MM.1S (cell line): ENCODE data around the gene ARHGDIB.

ENCODE experiments used
- DNase-seq: peaks from one replicate; pipeline ENCODE4 v3.0.0-alpha.2; 2015
- H2AFZ ChIP-seq: fragments of 300-600 bp; sonication (generic); 2 replicates; pipeline ENCODE4 v1.6.0; 2016; ENCODE audit warnings: antibody characterized with exemption, low read length
- H3F3A ChIP-seq: fragments of 300-600 bp; sonication (generic); 2 replicates; pipeline ENCODE4 v1.6.1; 2016; ENCODE audit warnings: mild to moderate bottlenecking, antibody characterized with exemption, low read length, moderate library complexity, mixed read lengths; ENCODE audit not compliant: insufficient read depth
- H3K27ac ChIP-seq: fragments of 300-600 bp; sonication (generic); 2 replicates; pipeline ENCODE4 v1.5.1; 2016; ENCODE audit warnings: mild to moderate bottlenecking, low read length
- H3K27me3 ChIP-seq: fragments of 300-600 bp; sonication (generic); replicated peaks from 2 replicates; pipeline ENCODE4 v1.6.0; 2016; ENCODE audit warnings: low read length; ENCODE audit not compliant: insufficient read depth
- H3K36me3 ChIP-seq: fragments of 300-600 bp; sonication (generic); replicated peaks from 2 replicates; pipeline ENCODE4 v1.6.1; 2016; ENCODE audit warnings: mild to moderate bottlenecking, low read length, mixed read lengths; ENCODE audit not compliant: insufficient read depth
- H3K4me1 ChIP-seq: fragments of 300-600 bp; sonication (generic); 2 replicates; pipeline ENCODE4 v1.6.1; 2016; ENCODE audit warnings: low read length, mixed read lengths
- H3K4me2 ChIP-seq: fragments of 300-600 bp; sonication (generic); 2 replicates; pipeline ENCODE4 v1.6.0; 2016; ENCODE audit warnings: low read depth, low read length
- H3K4me3 ChIP-seq: fragments of 300-600 bp; sonication (generic); 2 replicates; pipeline ENCODE4 v1.5.1; 2016; ENCODE audit warnings: low read length, mixed read lengths
- H3K79me2 ChIP-seq: fragments of 300-600 bp; sonication (generic); 2 replicates; pipeline ENCODE4 v1.6.1; 2016; ENCODE audit warnings: mixed run types, low read length, mixed read lengths
- H3K9ac ChIP-seq: fragments of 300-600 bp; sonication (generic); 2 replicates; pipeline ENCODE4 v1.6.1; 2016; ENCODE audit warnings: low read length, mixed read lengths
- H3K9me2 ChIP-seq: fragments of 300-600 bp; sonication (generic); replicated peaks from 2 replicates; pipeline ENCODE4 v1.6.1; 2016; ENCODE audit warnings: mild to moderate bottlenecking, low read length, mixed read lengths; ENCODE audit not compliant: insufficient read depth
- H3K9me3 ChIP-seq: fragments of 300-600 bp; sonication (generic); replicated peaks from 2 replicates; pipeline ENCODE4 v1.6.1; 2016; ENCODE audit warnings: mild to moderate bottlenecking, low read length, mixed read lengths; ENCODE audit not compliant: insufficient read depth
- H4K20me1 ChIP-seq: fragments of 300-600 bp; sonication (generic); 2 replicates; pipeline ENCODE4 v1.6.1; 2016; ENCODE audit warnings: mild to moderate bottlenecking, low read length, moderate library complexity, mixed read lengths; ENCODE audit not compliant: insufficient read depth
- EZH2 ChIP-seq: fragments of 300-600 bp; sonication (generic); optimal IDR thresholded peaks from 2 replicates; pipeline ENCODE3; 2017; ENCODE audit warnings: low read depth, mild to moderate bottlenecking, antibody characterized with exemption, low read length, mixed read lengths
- EZH2phosphoT487 ChIP-seq: fragments of 300-600 bp; sonication (generic); IDR thresholded peaks from 2 replicates; pipeline ENCODE4 v1.6.1; 2018; ENCODE audit warnings: antibody characterized with exemption, low read length
- TF ChIP-seq, protein P1 (sequence below): fragments of 300-600 bp; sonication (generic); IDR thresholded peaks from 2 replicates; pipeline ENCODE4 v1.5.1; 2016; ENCODE audit warnings: antibody characterized with exemption, low read length, mixed read lengths

ARHGDIB gene

DNA sequence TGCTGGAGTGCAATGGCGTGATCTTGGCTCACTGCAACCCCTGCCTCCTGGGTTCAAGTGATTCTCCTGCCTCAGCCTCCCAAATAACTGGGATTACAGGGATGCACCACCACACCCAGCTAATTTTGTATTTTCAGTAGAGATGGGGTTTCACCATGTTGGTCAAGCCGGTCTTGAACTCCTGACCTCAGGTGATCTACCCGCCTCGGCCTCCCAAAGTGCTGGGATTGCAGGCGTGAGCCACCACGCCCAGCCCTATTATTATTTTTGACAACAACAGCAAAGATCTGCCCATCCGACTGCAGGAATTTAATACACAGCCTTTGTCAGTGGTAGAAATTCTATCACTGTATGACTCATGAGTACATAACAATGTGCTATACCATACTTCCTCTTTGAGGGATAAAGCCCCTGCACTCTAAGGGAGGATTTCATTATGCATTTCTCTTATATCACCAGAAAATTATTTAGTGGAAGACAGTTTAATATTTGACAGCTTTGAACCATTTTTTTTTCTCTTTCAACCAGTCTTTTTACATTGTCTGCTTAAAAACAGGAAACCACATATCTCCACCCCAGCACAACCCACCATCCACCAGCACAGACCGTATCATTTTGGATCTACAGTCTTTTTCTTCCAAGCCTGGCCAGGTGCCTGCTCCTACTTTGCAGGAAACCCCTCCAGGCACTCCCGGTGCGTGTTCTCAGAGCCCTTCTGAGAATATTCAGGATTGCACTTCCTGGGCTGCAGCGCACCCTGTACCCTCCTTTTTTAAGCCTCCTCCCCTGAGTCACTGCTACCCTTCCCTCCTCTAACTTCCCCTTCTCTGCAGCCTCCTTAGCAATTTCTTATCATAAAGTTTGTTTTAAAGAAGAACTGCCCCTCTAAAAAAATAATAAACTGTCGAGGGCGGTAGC is 594 bp downstream of the ARHGDIB start:
- Histone ChIP-seq H2AFZ (peak overlapping the region; percentile 70), H3F3A (peaks cover 68% of the 10 kb centered on the region), H3K9me3 (no peaks in the 10 kb centered on the region), H3K27me3 (no peaks in the 10 kb centered on the region), H3K27ac (peak overlapping the region; percentile 90), H3K36me3 (no peaks in the 10 kb centered on the region; the same call in 1 of the 2 replicates), H3K4me3 (peak overlapping the region; percentile 75), H4K20me1 (no peaks in the 10 kb centered on the region), H3K4me2 (peak overlapping the region; percentile 95), H3K9ac (peak overlapping the region; percentile 88), H3K9me2 (no peaks in the 10 kb centered on the region), H3K79me2 (peaks cover 81% of the 10 kb centered on the region), H3K4me1 (peaks cover 40% of the 10 kb centered on the region)
- TF ChIP-seq EZH2phosphoT487 (no peak), EZH2 (no peak)
- TF ChIP-seq, protein P1, sequence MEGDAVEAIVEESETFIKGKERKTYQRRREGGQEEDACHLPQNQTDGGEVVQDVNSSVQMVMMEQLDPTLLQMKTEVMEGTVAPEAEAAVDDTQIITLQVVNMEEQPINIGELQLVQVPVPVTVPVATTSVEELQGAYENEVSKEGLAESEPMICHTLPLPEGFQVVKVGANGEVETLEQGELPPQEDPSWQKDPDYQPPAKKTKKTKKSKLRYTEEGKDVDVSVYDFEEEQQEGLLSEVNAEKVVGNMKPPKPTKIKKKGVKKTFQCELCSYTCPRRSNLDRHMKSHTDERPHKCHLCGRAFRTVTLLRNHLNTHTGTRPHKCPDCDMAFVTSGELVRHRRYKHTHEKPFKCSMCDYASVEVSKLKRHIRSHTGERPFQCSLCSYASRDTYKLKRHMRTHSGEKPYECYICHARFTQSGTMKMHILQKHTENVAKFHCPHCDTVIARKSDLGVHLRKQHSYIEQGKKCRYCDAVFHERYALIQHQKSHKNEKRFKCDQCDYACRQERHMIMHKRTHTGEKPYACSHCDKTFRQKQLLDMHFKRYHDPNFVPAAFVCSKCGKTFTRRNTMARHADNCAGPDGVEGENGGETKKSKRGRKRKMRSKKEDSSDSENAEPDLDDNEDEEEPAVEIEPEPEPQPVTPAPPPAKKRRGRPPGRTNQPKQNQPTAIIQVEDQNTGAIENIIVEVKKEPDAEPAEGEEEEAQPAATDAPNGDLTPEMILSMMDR = no peak
- DNase-seq = peak; percentile 41

DNA sequence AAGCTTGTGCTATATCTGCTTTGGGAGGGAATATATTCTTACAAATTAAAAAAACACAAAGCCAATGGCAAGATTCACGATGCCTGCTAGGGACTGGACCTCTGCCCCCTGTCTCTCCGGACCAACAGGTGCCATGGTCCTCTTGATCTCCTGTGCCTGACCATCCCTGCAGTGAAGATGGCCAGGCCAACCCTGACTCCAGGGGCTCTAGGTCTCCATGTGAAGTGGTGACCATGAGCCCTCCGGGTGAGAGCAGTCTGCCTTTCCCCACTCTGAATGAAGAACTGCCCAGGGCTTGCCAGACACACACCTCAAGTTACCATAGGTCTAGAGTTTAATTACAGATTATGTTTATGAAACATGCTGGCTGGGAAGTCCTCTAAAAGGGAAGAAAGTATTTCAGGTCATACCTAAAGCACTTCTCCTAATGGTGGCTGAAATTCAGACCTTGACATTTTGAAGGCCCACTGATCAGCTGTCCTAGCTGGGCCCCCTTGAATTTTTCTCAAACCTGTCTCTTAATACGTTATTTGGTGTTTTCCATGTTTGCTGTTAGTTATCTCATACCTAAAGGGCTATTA is 1.4 kb downstream of the ARHGDIB start:
- peak overlapping the region; percentile 75 for H3K4me3 ChIP-seq
- H3K9me3 ChIP-seq = no peaks in the 10 kb centered on the region
- H3F3A ChIP-seq = peaks cover 76% of the 10 kb centered on the region
- no peaks in the 10 kb centered on the region; the same call in 1 of the 2 replicates for H3K36me3 ChIP-seq
- H4K20me1 ChIP-seq = no peaks in the 10 kb centered on the region
- H2AFZ ChIP-seq = no peak overlapping the region
- no peak for TF ChIP-seq EZH2
- TF ChIP-seq, protein P1 = no peak
- no peak for TF ChIP-seq EZH2phosphoT487
- H3K27ac ChIP-seq = peak overlapping the region; percentile 90
- no peak for DNase-seq
- H3K4me2 ChIP-seq = peak overlapping the region; percentile 95
- peak overlapping the region; percentile 88 for H3K9ac ChIP-seq
- H3K79me2 ChIP-seq = peaks cover 89% of the 10 kb centered on the region
- peaks cover 45% of the 10 kb centered on the region for H3K4me1 ChIP-seq
- H3K9me2 ChIP-seq = no peaks in the 10 kb centered on the region
- H3K27me3 ChIP-seq = no peaks in the 10 kb centered on the region

DNA sequence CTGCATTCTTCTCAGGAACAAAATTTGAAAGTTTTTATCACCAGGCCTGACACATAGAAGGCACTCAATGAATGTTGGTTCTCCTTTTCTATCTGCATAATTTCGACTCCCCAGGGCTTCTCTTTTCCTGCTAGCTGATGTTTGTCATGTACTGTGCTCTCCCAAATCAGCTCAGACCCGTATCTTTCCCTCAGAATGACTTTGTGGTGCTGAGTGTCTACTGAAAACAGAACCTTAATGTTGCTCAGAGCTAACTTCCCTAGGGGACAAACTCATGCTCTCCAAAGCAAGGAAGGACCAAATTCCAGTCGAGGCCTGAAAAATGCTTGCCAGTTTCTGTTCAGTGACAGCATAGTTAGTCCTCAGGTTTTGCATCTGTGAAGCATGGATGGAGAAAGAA is 1.9 kb downstream of the ARHGDIB start:
- Histone ChIP-seq H3K9me3 (no peaks in the 10 kb centered on the region), H3K4me3 (peak overlapping the region; percentile 75), H3K27me3 (no peaks in the 10 kb centered on the region), H3K4me2 (peak overlapping the region; percentile 95), H3K79me2 (peaks cover 94% of the 10 kb centered on the region), H3K9ac (peak overlapping the region; percentile 88), H3K9me2 (no peaks in the 10 kb centered on the region), H2AFZ (no peak overlapping the region), H3K27ac (peak overlapping the region; percentile 90), H4K20me1 (no peaks in the 10 kb centered on the region), H3K4me1 (peaks cover 49% of the 10 kb centered on the region), H3F3A (peaks cover 82% of the 10 kb centered on the region), H3K36me3 (no peaks in the 10 kb centered on the region; the same call in 1 of the 2 replicates)
- DNase-seq = no peak
- TF ChIP-seq EZH2 = no peak
- TF ChIP-seq EZH2phosphoT487 = no peak
- TF ChIP-seq, protein P1 = no peak
